ENCODE data around the gene RRP7A.

DNA sequence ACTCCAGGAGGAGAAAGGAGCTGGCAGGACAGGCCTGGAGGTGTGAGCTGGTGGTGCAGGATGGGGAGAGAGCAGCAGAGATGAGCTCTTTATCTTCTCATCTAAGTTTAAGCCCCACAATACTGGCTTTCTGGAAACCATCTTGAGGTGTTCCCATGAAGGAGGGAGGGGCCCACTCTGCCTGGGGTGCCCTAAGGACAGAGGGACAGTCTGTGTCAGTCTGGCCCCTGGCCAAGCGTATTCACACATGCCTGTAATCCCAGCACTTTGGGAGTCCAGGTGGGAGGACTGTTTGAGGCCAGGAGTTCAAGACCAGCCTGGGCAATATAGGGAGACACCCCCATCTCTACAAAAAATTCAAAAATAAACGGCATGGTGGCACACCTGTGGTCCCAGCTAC, 43.1 kb upstream of the RRP7A start:
- TF ChIP-seq, protein P1, sequence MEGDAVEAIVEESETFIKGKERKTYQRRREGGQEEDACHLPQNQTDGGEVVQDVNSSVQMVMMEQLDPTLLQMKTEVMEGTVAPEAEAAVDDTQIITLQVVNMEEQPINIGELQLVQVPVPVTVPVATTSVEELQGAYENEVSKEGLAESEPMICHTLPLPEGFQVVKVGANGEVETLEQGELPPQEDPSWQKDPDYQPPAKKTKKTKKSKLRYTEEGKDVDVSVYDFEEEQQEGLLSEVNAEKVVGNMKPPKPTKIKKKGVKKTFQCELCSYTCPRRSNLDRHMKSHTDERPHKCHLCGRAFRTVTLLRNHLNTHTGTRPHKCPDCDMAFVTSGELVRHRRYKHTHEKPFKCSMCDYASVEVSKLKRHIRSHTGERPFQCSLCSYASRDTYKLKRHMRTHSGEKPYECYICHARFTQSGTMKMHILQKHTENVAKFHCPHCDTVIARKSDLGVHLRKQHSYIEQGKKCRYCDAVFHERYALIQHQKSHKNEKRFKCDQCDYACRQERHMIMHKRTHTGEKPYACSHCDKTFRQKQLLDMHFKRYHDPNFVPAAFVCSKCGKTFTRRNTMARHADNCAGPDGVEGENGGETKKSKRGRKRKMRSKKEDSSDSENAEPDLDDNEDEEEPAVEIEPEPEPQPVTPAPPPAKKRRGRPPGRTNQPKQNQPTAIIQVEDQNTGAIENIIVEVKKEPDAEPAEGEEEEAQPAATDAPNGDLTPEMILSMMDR (IDR thresholded peaks at IDR 0.05), result no peak
- no peak for TF ChIP-seq POLR2A (IDR thresholded peaks at IDR 0.05)
